Uterus (tissue), 4 donors: ENCODE results near the gene ANKRD40. TPM values are rescaled to one million over a fixed set of nuclear protein-coding genes. Genes with fewer than 3 reads are reported as not detected.

Experiments
- DNase-seq, 2 donors: peaks; one replicate each; pipeline ENCODE4 v3.0.0-alpha.2; 2019 to 2020
- H3K27ac ChIP-seq, 2 donors: fragments of 200-600 bp; sonication (generic); 1 replicate in 1 of 2; 2 replicates in 1 of 2; pipeline ENCODE4 v1.5.1; 2016 to 2018
- H3K27me3 ChIP-seq, 2 donors: fragments of 200-600 bp; sonication (generic); one replicate each; pipeline ENCODE4 v1.5.1; 2018 to 2019; ENCODE audit warnings: control low read depth in 1 of 2
- H3K36me3 ChIP-seq, 2 donors: fragments of 200-600 bp; sonication (generic); one replicate each; pipeline ENCODE4 v1.5.1; 2019; ENCODE audit warnings: control low read depth in 1 of 2
- H3K4me1 ChIP-seq, 2 donors: fragments of 200-600 bp; sonication (generic); one replicate each; pipeline ENCODE4 v1.5.1; 2018 to 2019; ENCODE audit warnings: control low read depth in 1 of 2
- H3K4me3 ChIP-seq, 2 donors: fragments of 200-600 bp; sonication (generic); 1 replicate in 1 of 2; 2 replicates in 1 of 2; pipeline ENCODE4 v1.5.1; 2018 to 2019; ENCODE audit warnings: mild to moderate bottlenecking in 1 of 2
- H3K9me3 ChIP-seq, 2 donors: fragments of 200-600 bp; sonication (generic); one replicate each; pipeline ENCODE4 v1.5.1; 2019; ENCODE audit warnings: control low read depth in 1 of 2
- CTCF ChIP-seq, 4 experiments: fragments of 200-600 bp in 2 of 4; fragments of 450-650 bp in 2 of 4; sonication (generic) in 2 of 4; IDR thresholded peaks; one replicate each; pipeline ENCODE4 v1.5.1; 2016 to 2019; ENCODE audit warnings: antibody characterized with exemption in 4 of 4, mild to moderate bottlenecking in 2 of 4, moderate library complexity in 1 of 4
- POLR2A ChIP-seq, 2 donors: fragments of 450-650 bp; IDR thresholded peaks; one replicate each; pipeline ENCODE4 v1.6.1; 2016; ENCODE audit warnings: antibody characterized with exemption in 2 of 2, mild to moderate bottlenecking in 1 of 2, moderate library complexity in 1 of 2
- intact Hi-C: fragments of 100-400 bp; cut with DNase I; formaldehyde crosslinking; loops from one replicate; pipeline ENCODE4 v1.15.1; 2023; ENCODE audit warnings: low total_unique reads
- total RNA-seq, 4 donors: library from RNA; depleted of rRNA in 3 of 4; stranded (reverse); fragments of >200 nt in 3 of 4; gene quantifications; one replicate each; pipeline versions ENCODE4 v1.1.0 to v1.2.4, GENCODE V29; 2014 to 2023
- donor health status: DM: yes; HTN: yes; CAD: no.

Gene ANKRD40
- total RNA-seq, 4 donors from 2014 or later: 15.0 to 58.0 (median 31.3) TPM

GRCh38 chr17:50737118-50737698, 29.5 kb upstream of the ANKRD40 start:
- TF ChIP-seq POLR2A (IDR thresholded peaks at IDR 0.05) (no peak), CTCF (IDR thresholded peaks at IDR 0.05) (no peak)
- H3K36me3 ChIP-seq: no peaks in the 10 kb centered on the region
- no peak for DNase-seq
- no peaks in the 10 kb centered on the region for H3K9me3 ChIP-seq
- H3K27me3 ChIP-seq: no peaks in the 10 kb centered on the region
- intact Hi-C loops: no loop called here
- no peak overlapping the region for H3K4me3 ChIP-seq
- no peak overlapping the region for H3K27ac ChIP-seq
- peaks cover 0 to under 1% of the 10 kb centered on the region in 2 donors for H3K4me1 ChIP-seq

GRCh38 chr17:50735287-50735686, 27.6 kb upstream of the ANKRD40 start:
- no peak for DNase-seq
- no peak overlapping the region for H3K27ac ChIP-seq
- H3K4me1 ChIP-seq: peaks cover 0 to 4% of the 10 kb centered on the region in 2 donors
- intact Hi-C loops: no loop called here
- no peaks in the 10 kb centered on the region for H3K36me3 ChIP-seq
- no peaks in the 10 kb centered on the region for H3K9me3 ChIP-seq
- TF ChIP-seq POLR2A (IDR thresholded peaks at IDR 0.05) (no peak), CTCF (IDR thresholded peaks at IDR 0.05) (no peak)
- no peaks in the 10 kb centered on the region for H3K27me3 ChIP-seq
- H3K4me3 ChIP-seq: no peak overlapping the region

- no peak for DNase-seq
- Histone ChIP-seq H3K27ac (no peak overlapping the region), H3K4me3 (no peak overlapping the region), H3K36me3 (no peaks in the 10 kb centered on the region), H3K4me1 (peaks cover 0 to 14% of the 10 kb centered on the region in 2 donors), H3K9me3 (no peaks in the 10 kb centered on the region), H3K27me3 (no peaks in the 10 kb centered on the region)
- no peak for TF ChIP-seq CTCF (IDR thresholded peaks at IDR 0.05)
- TF ChIP-seq POLR2A (IDR thresholded peaks at IDR 0.05): no peak
- intact Hi-C loops: no loop called here
Measured at GRCh38 chr17:50731575-50732460, 24.1 kb upstream of the ANKRD40 start.

GRCh38 chr17:50728881-50729765, 21.4 kb upstream of the ANKRD40 start:
- H3K27me3 ChIP-seq: no peaks in the 10 kb centered on the region
- no peak overlapping the region for H3K27ac ChIP-seq
- TF ChIP-seq CTCF (IDR thresholded peaks at IDR 0.05): no peak
- no peak for TF ChIP-seq POLR2A (IDR thresholded peaks at IDR 0.05)
- H3K4me1 ChIP-seq: peaks cover 0 to 20% of the 10 kb centered on the region in 2 donors
- DNase-seq: no peak
- H3K9me3 ChIP-seq: no peaks in the 10 kb centered on the region
- H3K36me3 ChIP-seq: no peaks in the 10 kb centered on the region
- no peak overlapping the region for H3K4me3 ChIP-seq
- intact Hi-C loops: no loop called here
